NCI-H2029 treated with DMSO at 0.1 percent for 48 hours (cell line): ENCODE measurements around the gene PPP2R2C.

Source experiments
- DNase-seq: peaks from one replicate; lab custom pipeline; 2025; lab: John Stamatoyannopoulos, UW

Gene PPP2R2C

DNA sequence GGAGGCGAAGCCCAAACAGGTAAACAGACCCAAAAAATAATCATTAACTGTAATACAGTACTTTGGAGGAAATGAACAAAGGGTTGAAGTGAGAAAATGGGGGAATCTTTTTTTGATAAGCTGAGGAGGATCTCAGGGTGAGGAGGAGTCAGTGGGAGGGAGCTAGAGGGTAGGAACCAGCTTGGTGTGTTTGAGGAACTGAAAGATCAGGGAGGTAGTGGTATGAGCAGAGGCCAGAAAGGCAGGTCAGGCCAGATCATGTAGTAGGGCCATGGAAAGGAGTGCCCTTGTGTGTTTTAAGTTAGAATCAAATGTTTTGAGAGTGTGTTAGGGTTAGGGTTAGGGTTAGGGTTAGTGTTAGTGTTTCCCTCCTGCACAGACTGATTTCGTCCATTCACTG is 48.8 kb downstream of the PPP2R2C start:
- DNase-seq: no peak

DNA sequence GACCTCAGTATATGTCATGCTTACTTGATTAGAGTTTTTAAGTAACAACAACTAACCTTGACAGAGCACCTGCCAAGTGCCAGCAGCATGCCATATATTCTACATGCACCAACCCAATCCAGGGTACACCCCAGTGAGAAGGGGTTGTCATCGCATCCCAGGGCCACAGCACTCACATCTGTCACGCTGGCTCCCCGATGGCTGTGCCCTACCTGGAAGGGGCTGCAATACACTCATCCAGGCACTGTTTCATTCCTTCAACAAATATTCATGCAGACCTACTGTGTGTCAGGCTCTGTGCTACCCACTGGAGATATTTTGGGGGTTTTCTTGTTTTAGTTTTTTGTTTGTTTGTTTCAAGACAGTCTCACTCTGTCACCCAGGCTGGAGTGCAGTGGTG is 49.5 kb downstream of the PPP2R2C start:
- DNase-seq: no peak

GRCh38 chr4:6422105-6422504 is 50.3 kb downstream of the PPP2R2C start:
- no peak for DNase-seq

- no peak for DNase-seq
Measured at GRCh38 chr4:6421397-6421796, 51.0 kb downstream of the PPP2R2C start.

- DNase-seq: no peak
Measured at GRCh38 chr4:6420972-6421371, 51.4 kb downstream of the PPP2R2C start.

GRCh38 chr4:6420036-6420435 is 52.4 kb downstream of the PPP2R2C start:
- no peak for DNase-seq

DNA sequence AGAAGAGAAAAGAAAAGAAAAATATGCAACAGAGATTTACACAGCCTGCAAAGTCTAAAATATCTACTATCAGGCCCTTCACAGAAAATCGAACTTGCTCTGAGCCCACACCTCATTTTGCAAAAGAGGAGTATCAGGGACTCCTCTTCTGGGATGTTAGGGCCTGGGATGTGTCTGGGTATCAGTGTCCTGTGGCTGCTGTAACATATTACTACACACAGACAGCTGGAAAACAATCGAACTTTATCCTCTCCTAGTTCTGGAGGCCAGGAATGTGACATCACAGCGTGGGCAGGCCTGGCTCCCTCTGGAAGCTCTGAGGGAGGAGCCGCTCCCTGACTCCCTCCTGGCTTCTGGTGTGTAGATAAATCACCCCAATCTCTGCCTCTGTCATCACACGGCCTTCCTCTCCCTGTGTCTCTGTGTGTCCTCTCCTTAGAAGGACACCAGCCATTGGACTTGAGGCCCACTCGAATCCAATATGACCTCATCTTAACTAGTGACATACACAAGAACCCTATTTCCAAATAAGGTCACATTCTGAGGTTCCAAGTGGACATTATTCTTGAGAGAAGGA is 52.9 kb downstream of the PPP2R2C start:
- DNase-seq: no peak

- DNase-seq: no peak
Measured at GRCh38 chr4:6418193-6418755, 54.1 kb downstream of the PPP2R2C start.

DNA sequence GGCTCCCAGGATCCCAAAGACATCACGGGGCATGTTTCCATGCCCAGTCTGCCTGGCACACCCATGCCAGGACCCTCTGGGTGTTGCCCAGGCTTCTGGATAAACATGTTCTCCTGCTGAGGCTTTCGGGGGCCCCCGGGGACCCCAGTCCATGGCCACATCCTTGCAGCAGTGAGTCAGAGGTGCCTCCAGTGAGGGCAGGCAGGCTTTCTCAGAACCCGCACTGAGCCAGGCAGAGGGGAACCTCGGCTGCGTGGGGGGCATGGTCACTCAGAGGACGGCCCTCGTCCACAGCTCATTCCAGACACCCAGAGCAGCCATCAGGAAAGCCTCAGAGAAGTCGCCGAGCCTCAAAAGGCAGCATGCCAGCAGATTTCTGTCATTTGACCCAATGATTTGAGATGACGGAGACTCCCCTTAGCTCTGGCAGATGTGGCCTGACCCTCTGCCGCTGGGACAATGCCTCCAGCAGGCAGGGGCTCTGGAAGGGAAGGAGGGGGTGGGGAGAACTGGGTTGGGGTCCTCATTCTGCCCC is 54.8 kb downstream of the PPP2R2C start:
- DNase-seq: no peak

GRCh38 chr4:6416518-6417286 is 55.7 kb downstream of the PPP2R2C start:
- no peak for DNase-seq

- DNase-seq: no peak
Measured at GRCh38 chr4:6415031-6415705, 57.2 kb downstream of the PPP2R2C start.

DNA sequence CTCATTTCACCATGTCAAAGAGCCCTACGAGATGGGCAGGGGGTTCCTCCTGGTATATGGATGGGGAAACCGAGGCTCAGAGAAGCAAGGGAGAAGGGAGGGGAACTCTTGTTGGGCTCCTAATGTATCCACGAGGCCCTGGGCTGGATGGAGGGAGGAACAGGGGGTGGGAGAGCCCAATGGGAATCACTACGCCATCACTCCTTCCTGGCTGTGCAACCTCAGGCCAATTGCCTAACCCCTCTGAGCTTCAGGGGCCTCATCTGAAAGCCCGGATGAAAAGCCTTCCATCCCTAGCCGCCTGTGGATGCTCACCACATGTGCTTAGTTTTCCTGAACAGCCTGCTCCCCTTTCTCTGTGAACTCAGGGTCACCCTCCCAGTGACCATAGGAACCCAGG is 57.8 kb downstream of the PPP2R2C start:
- no peak for DNase-seq

GRCh38 chr4:6410664-6411063 is 61.8 kb downstream of the PPP2R2C start:
- no peak for DNase-seq

- no peak for DNase-seq
Measured at GRCh38 chr4:6410068-6410467, 62.3 kb downstream of the PPP2R2C start.

- no peak for DNase-seq
Measured at GRCh38 chr4:6409381-6409780, 63.0 kb downstream of the PPP2R2C start.

- DNase-seq: no peak
Measured at GRCh38 chr4:6408263-6408662, 64.2 kb downstream of the PPP2R2C start.

DNA sequence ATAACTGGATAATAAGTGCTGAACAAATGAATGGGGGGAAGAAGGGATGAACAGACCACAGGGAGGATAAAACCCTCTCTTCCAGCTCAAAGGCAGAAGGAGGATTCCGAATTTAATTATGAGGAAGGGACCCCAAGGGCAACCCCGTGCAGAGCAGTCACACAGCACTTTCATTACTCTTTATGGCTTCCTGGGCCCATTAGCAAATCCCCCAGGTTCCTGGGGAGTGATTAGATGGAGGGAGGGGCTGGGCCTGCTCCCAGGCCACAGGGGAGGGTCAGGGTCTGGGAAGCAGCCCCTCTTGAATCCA is 67.1 kb downstream of the PPP2R2C start:
- no peak for DNase-seq

GRCh38 chr4:6404611-6405396 is 67.6 kb downstream of the PPP2R2C start:
- peak; percentile 58 for DNase-seq

- no peak for DNase-seq
Measured at GRCh38 chr4:6403400-6403685, 69.1 kb downstream of the PPP2R2C start.

GRCh38 chr4:6402566-6403399 is 69.6 kb downstream of the PPP2R2C start:
- peak; percentile 23 for DNase-seq

GRCh38 chr4:6401797-6402196 is 70.6 kb downstream of the PPP2R2C start:
- DNase-seq: no peak
